Measurements from ENCODE around the gene ALG8. TPM values are rescaled to one million over a fixed set of nuclear protein-coding genes. Genes with fewer than 3 reads are reported as not detected.
A peak's percentile ranks its signal among the peaks of the same experiment; 100 is the strongest.

Gene ALG8
- total RNA-seq, 1 experiment from 2014 or later = 67.5 TPM

GRCh38 chr11:78080818-78081495, 58.5 kb downstream of the ALG8 start:
- Histone ChIP-seq H3K4me3 (no peak overlapping the region), H3K36me3 (ENCODE audit: low read depth) (no peaks in the 10 kb centered on the region), H3K9me2 (ENCODE audit: insufficient read depth) (no peaks in the 10 kb centered on the region), H3K27me3 (ENCODE audit: insufficient read depth, low read depth) (no peaks in the 10 kb centered on the region), H3K9me3 (ENCODE audit: insufficient read depth, low read depth) (no peaks in the 10 kb centered on the region), H3K27ac (no peak overlapping the region), H3F3A (ENCODE audit: insufficient read depth, low read depth) (no peaks in the 10 kb centered on the region), H3K4me1 (replicated peaks; ENCODE audit: insufficient read depth) (peaks cover 25% of the 10 kb centered on the region), H4K20me1 (ENCODE audit: insufficient read depth) (peaks cover 25% of the 10 kb centered on the region), H3K79me2 (ENCODE audit: low read depth) (peaks cover 39% of the 10 kb centered on the region), H3K4me2 (peak overlapping the region; percentile 9; the same call in 1 of the 2 replicates), H2AFZ (peak overlapping the region; percentile 97)
- CTCF ChIA-PET = no interaction called here
- peak in 1 of 2 experiments; percentile 50 for DNase-seq
- POLR2A ChIA-PET (ENCODE audit: unreplicated experiment) = no interaction called here
- BruUV-seq (replicated peaks) = no TSS peak
- TF ChIP-seq CTCF (conservative IDR thresholded peaks at IDR 0.05) = no peak
- intact Hi-C loops (cut with micrococcal nuclease; ENCODE audit: unreplicated experiment) = no loop called here

DNA sequence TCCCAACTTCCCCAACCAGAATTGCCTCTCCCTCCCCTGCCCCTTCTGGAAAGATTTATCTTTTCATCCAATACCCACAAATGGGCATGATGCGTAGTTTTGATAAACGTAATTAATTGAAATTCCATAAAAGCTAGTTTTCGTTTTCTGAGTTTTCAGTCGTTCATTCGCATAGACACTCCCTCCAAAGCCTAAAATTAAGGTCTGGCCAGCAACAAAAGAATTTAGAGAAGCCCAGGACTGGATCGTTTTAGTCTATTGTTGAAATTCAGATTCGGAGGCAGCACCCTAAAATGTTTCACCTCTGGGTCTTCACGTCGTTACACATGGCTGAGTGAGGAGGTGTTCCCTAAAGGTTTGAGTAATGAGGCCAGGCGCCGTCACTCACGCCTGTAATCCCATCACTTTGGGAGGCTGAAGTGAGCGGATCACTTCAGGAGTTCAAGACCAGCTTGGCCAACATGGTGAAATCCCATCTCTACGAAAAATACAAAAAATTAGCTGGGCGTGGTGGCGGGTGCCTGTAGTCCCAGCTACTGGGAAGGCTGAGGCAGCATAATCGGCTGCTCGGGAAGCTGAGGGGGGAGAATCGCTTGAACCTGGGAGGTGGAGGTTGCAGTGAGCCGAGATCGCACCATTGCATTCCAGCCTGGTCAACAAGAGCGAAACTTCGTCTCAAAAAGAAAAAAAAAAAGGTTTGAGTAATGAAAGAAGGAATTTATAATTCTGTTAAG, 59.2 kb downstream of the ALG8 start:
- CTCF ChIA-PET = interaction anchor here (0.6 to 0.7 kb wide), 2 partner anchors 56 to 120 kb away, joined by 3 to 4 read pairs; no protein-coding TSS in a partner anchor
- DNase-seq = no peak

More for the DNA sequence above, 59.2 kb downstream of the ALG8 start:
- Histone ChIP-seq H4K20me1 (ENCODE audit: insufficient read depth) (peaks cover 32% of the 10 kb centered on the region), H3F3A (ENCODE audit: insufficient read depth, low read depth) (no peaks in the 10 kb centered on the region), H3K4me1 (replicated peaks; ENCODE audit: insufficient read depth) (peaks cover 30% of the 10 kb centered on the region), H3K9me3 (ENCODE audit: insufficient read depth, low read depth) (no peaks in the 10 kb centered on the region), H3K79me2 (ENCODE audit: low read depth) (peaks cover 46% of the 10 kb centered on the region), H3K36me3 (ENCODE audit: low read depth) (peaks cover 7% of the 10 kb centered on the region; the same call in 1 of the 2 replicates), H3K9me2 (ENCODE audit: insufficient read depth) (no peaks in the 10 kb centered on the region), H3K27me3 (ENCODE audit: insufficient read depth, low read depth) (no peaks in the 10 kb centered on the region), H3K4me2 (peak overlapping the region; percentile 86), H2AFZ (peak overlapping the region; percentile 97), H3K27ac (peak overlapping the region; percentile 46), H3K4me3 (peak overlapping the region; percentile 89)
- intact Hi-C loops (cut with micrococcal nuclease; ENCODE audit: unreplicated experiment) = no loop called here
- TF ChIP-seq EZH2 (IDR thresholded peaks at IDR 0.05; ENCODE audit: low read depth) (no peak), CTCF (conservative IDR thresholded peaks at IDR 0.05) (0 out of 2 replicates have a peak, but pooled peaks have one; percentile 1)
- POLR2A ChIA-PET (ENCODE audit: unreplicated experiment) = interaction anchor here (1.0 kb wide), 1 partner anchor 86 kb away, joined by 4 read pairs; the partner anchor contains the start of gene INTS4
- TSS peak; percentile 87 for BruUV-seq (replicated peaks)
